Inflammatory macrophage (primary cell): ENCODE measurements around the gene SHROOM3.
A peak's percentile ranks its signal among the peaks of the same experiment; 100 is the strongest.
"Not testable (repeated sequence)": the region's sequence is repeated elsewhere in the genome, so short reads cannot be mapped to it uniquely, and the experiment has no call there.

Experiments
- DNase-seq, 2 donors: peaks; one replicate each; pipeline ENCODE4 v3.0.0-alpha.2; 2020 to 2022

The SHROOM3 gene

GRCh38 chr4:76596713-76597112 is 161.7 kb downstream of the SHROOM3 start:
- DNase-seq = no peak

- peak; percentile 53 to 62 for DNase-seq
These were observed 162.5 kb downstream of the SHROOM3 start for GRCh38 chr4:76597423-76597979.

- DNase-seq = no peak
These were observed 165.4 kb downstream of the SHROOM3 start for GRCh38 chr4:76600447-76600846.

GRCh38 chr4:76601791-76602190 is 166.8 kb downstream of the SHROOM3 start:
- peak in 1 of 2 donors; percentile 6 for DNase-seq

- no peak for DNase-seq
These were observed 170.1 kb downstream of the SHROOM3 start for GRCh38 chr4:76605099-76605563.

GRCh38 chr4:76606645-76607265 is 171.7 kb downstream of the SHROOM3 start:
- no peak for DNase-seq

GRCh38 chr4:76607266-76607799 is 172.3 kb downstream of the SHROOM3 start:
- no peak for DNase-seq

GRCh38 chr4:76607846-76608245 is 172.8 kb downstream of the SHROOM3 start:
- DNase-seq = no peak

GRCh38 chr4:76608549-76608948 is 173.5 kb downstream of the SHROOM3 start:
- DNase-seq = not testable (repeated sequence)

GRCh38 chr4:76610751-76611547 is 175.9 kb downstream of the SHROOM3 start:
- no peak for DNase-seq

GRCh38 chr4:76611616-76612207 is 176.7 kb downstream of the SHROOM3 start:
- no peak for DNase-seq

GRCh38 chr4:76614589-76614988 is 179.6 kb downstream of the SHROOM3 start:
- DNase-seq = no peak

- no peak for DNase-seq
These were observed 181.0 kb downstream of the SHROOM3 start for GRCh38 chr4:76615999-76616398.

GRCh38 chr4:76616526-76616925 is 181.5 kb downstream of the SHROOM3 start:
- no peak for DNase-seq

- DNase-seq = no peak
These were observed 185.9 kb downstream of the SHROOM3 start for GRCh38 chr4:76620723-76621468.

GRCh38 chr4:76622126-76622525 is 187.1 kb downstream of the SHROOM3 start:
- no peak for DNase-seq

- DNase-seq = no peak
These were observed 187.7 kb downstream of the SHROOM3 start for GRCh38 chr4:76622717-76623116.

- DNase-seq = no peak
These were observed 188.4 kb downstream of the SHROOM3 start for GRCh38 chr4:76623217-76624045.

- DNase-seq = no peak
These were observed 189.2 kb downstream of the SHROOM3 start for GRCh38 chr4:76624241-76624681.

- no peak for DNase-seq
These were observed 190.1 kb downstream of the SHROOM3 start for GRCh38 chr4:76624931-76625715.
